GM18511 (cell line): ENCODE measurements around the gene MZF1.
A peak's percentile ranks its signal among the peaks of the same experiment; 100 is the strongest.
"Not testable (repeated sequence)": the region's sequence is repeated elsewhere in the genome, so short reads cannot be mapped to it uniquely, and the experiment has no call there.

ENCODE experiments used
- ATAC-seq: cut with Tn5 transposase; IDR thresholded peaks from one replicate; pipeline ENCODE4 v1.9.1; 2021; ENCODE audit warnings: mild to moderate bottlenecking, moderate library complexity; ENCODE audit not compliant: unreplicated experiment

Gene MZF1

GRCh38 chr19:58572818-58573657 is at the start of gene MZF1:
TSS of gene MZF1 (minus strand) at chr19:58573335. CDS start at chr19:58571389, 1,946 bp downstream.
- peak; percentile 63 for ATAC-seq

DNA sequence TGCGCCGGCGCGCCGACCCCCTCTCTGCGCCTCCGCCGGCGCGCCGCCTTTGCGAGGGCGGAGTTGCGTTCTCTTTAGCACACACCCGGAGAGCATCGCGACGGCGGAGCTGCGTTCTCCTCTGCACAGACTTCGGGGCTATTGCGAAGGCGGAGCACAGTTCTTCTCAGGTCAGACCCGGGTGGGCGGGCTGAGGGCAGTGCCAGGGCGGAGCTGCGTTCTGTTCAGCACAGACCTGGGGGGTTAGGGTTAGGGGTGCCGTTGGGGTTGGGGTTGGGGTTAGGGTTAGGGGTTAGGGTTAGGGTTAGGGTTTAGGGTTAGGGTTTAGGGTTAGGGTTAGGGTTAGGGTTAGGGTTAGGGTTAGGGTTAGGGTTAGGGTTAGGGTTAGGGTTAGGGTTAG is 34.1 kb upstream of the MZF1 start:
- not testable (repeated sequence) for ATAC-seq

DNA sequence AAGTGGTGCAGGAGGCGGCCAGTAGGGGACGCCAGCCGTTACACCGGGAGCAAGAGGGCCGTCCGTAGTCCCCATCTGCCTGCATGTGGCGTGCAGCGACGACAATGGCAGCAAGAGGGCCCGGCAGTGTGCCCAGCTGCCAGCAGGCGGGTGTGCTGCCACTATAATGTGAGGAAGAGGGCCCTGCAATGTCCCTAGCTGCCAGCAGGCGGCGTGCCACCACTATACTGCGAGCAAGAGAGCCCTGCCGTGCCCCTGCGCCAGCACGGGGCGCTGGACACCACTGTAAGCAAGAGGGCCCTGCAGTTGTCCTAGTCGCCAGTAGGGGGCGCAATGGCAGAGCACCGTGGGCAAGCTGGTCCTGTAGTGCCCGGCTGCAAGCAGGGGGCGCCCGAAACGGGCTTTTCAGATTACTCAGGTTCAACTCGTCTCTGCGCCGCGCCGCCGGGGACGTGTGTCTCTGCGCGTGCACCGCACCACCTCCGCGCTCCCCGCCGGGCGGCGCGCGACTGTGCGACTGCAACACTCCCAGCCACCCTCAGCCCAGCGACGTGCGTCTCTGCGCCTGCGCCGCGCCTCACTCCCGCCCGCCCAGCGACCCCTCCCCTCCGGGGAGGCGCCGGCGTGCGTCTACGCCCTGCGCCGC is 33.2 kb upstream of the MZF1 start:
- ATAC-seq: not testable (repeated sequence)

DNA sequence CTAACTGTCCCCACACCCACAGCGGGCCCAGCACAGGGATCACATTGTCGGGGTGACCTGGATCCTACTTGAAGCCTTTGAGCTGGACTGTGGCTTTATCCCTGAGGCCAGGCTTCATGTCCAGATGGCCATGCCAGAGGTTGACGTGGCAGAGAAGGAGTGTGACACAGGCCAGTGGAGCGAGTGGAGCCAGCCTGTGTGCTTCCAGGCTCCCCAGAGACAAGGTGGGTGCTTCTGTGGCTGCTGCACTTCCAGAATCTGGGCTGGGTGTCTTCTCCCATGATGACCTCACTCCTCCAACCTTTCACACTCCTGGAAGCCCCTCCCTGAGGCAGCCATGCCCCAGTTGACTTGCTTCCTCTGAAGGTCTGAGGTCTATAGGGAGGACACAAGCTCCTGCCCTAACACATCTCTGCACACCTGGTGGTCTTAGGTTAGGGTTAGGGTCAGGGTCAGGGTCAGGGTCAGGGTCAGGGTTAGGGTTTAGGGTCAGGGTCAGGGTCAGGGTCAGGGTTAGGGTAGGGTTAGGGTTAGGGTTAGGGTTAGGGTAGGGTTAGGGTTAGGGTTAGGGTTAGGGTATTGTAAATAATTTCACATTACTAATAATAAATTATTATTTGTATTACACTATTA is 13.1 kb upstream of the MZF1 start:
- no peak for ATAC-seq

DNA sequence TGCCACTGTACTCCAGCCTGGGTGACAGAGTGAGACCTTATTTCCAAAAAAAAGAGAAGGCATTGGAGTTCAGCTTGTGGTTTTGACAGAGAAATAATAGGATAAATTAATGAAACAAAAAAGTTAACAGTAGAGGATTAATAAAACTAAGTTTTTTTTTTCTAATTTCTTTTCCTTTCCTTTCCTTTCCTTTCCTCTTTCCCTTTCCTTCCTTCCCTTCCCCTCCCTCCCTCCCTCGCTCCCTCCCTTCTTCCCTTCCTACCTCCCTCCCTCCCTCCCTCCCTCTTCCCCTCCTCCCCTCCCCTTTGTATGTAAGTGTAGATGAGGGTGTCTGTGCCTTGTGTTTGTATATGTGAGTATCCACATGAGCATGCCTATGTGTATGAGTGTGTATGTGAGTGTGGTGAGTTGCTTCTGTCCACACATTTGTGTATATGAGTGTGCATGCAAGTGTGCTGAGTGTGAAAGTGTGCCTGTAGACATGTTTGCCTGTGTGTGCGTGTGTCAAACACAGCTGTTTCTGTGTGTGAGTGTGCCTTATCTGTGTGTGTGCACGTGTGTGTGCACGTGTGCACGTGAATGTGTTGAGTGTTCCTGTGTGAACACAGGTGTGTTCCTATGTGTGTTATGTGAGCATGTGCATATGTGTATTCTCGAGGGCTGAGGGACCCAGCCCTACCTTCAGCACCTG is 12.5 kb upstream of the MZF1 start:
- no peak for ATAC-seq

- no peak for ATAC-seq
Measured at GRCh38 chr19:58584498-58585441, 11.6 kb upstream of the MZF1 start.

GRCh38 chr19:58582985-58583384 is 9.8 kb upstream of the MZF1 start:
- no peak for ATAC-seq

DNA sequence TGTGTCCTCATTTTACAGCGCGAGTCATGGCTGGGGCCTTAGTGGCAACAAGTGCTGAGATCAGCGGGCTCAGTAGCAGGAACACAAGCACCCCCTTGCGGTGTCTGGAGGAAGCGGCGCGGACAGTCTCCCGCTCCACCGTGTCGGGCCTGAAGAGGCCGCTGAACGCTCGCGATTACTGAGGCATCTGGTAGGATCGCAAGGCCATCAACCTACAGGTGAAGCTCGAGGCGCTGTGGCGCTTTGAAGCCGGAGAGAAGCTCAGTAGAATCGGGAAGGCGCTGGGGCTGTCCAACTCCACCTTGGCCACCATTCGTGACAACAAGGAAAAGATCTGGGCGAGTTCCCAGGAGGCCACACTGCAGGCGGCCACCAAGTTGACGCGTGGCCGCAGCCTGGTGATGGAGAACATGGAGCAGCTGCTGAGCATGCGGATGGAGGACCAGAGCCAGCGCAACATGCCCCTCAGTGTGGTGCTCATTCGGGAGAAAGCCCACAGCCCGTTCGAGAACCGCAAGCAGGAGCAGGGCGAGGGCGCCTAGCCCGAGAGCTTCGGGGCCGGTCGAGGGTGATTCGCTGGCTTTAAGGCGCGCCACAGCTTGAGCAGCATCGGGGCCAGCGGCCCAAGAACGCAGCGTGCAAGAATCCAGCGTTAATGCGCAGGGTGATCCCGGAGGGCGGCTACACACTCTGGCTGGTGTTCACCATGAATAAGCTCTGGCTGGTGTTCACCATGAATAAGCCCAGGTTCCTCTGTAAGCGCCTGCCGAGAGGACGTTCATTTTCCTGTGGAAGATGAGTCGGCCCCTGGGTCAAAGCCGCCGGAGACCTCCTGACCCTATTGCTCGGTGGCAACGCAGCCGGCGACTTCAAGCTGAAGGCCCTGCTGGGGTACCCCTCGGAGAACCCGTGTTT is 8.3 kb upstream of the MZF1 start:
- ATAC-seq: peak; percentile 44

- no peak for ATAC-seq
Measured at GRCh38 chr19:58579473-58580142, 6.5 kb upstream of the MZF1 start.

DNA sequence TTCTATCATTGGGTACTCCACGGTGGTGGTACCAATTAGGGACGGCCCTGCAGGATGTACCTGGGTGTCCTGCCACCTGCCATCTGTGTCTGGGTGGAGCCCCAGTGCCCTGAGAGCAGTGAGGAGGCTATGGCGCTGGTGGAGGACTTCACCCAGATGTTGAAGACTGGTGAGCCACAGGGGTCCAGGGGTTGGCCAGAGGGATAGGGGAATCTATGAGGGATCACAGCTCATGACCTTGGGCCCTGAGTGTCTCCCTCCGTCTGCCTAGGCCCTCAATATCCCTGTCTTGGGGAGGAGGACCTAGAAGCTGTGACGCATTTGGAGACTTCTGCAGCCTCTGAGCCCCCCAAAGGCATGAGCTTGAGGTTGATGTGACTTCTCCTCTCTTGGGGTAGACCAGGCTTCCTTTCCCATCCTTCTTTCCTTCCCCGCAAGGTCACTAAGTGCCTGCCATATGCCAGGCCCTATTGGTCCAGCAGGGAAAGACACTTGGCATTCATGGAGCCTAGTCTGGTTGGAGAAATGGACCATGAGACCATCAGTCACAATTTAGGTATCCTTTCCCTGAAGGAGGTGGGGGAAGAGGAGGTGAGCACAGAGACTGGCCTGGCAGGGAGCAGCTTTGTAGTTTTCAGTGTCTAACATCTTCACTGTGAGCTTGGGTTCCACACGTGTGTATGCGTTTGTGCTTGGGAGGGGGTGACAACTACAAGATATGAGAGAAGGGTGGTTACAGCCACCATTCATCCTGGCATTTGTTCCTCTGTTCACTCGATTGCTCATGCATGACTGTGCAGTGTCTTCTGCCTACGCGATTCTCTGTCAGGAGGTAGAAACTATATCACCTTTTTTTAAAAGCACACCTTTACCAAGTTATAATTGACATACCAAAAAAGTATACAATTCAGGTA is 5.1 kb upstream of the MZF1 start:
- ATAC-seq: no peak

DNA sequence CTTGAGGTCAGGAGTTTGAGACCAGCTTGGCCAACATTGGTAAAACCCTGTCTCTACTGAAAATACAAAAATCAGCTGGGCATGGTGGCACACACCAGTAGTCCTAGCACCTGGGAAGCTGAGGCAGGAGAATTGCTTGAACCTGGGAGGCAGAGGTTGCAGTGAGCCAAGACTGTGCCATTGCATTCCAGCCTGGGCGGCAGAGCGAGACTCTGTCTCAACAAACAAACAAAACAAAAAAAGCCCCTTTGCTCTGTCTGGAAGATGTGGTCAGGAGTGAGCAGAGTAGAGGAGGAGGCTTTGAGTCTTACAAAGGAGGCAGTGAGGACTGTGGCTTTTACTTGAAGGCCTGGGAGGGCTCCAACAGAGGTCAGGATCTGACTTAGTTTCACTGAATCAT is 4.4 kb upstream of the MZF1 start:
- not testable (repeated sequence) for ATAC-seq

GRCh38 chr19:58575183-58576041 is 2.3 kb upstream of the MZF1 start:
- peak; percentile 45 for ATAC-seq

GRCh38 chr19:58573658-58574164 is 576 bp upstream of the MZF1 start:
- ATAC-seq: no peak

GRCh38 chr19:58572026-58572817 is 913 bp downstream of the MZF1 start:
- ATAC-seq: no peak

DNA sequence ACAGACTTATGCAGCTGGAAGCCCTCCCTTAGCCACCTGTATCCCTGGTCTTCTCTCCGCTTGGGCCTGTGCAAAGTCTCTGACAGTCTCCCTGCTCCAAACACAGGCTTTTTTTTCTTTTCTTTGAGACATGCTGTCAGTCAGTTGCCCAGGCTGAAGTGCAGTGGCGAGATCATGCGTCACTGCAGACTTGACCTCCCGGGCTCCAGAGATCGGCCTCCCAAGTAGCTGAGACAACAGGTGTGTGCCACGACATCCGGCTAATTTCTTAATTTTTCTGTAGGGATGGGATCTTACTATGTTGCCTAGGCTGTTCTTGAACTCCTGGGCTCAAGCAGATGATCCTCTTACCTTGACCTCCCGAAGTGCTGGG is 1.6 kb downstream of the MZF1 start:
- ATAC-seq: no peak
